ENCODE results near the gene CCSER1.

Gene CCSER1

DNA sequence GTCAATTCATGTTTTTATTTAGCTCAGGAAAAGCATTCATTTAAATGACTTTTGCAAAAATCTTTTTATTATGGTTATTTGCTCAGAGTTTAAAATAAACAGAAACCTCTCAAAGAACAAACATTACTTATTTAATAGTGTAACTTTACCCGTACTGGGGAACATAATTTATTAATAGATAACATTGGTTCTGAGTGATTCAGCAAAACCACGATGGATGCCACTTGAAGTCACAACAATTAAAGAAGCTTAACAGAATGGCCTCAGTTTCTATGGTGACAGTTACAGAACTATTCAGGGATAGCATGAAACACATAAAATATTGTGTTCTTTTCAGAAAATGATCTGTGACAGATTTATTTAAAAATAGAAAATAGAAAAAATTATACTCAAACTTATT is 368.7 kb downstream of the CCSER1 start:
- TF ChIP-seq, protein P1, sequence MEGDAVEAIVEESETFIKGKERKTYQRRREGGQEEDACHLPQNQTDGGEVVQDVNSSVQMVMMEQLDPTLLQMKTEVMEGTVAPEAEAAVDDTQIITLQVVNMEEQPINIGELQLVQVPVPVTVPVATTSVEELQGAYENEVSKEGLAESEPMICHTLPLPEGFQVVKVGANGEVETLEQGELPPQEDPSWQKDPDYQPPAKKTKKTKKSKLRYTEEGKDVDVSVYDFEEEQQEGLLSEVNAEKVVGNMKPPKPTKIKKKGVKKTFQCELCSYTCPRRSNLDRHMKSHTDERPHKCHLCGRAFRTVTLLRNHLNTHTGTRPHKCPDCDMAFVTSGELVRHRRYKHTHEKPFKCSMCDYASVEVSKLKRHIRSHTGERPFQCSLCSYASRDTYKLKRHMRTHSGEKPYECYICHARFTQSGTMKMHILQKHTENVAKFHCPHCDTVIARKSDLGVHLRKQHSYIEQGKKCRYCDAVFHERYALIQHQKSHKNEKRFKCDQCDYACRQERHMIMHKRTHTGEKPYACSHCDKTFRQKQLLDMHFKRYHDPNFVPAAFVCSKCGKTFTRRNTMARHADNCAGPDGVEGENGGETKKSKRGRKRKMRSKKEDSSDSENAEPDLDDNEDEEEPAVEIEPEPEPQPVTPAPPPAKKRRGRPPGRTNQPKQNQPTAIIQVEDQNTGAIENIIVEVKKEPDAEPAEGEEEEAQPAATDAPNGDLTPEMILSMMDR (IDR thresholded peaks at IDR 0.05; ENCODE audit: borderline replicate concordance, control extremely low read depth, extremely low read depth, insufficient read depth, missing control alignments) = no peak
- no peak for DNase-seq (ENCODE audit: low spot score)
- in situ Hi-C loops (cut with MboI; ENCODE audit: low sequenced_read_pairs, unreplicated experiment) = no loop called here

DNA sequence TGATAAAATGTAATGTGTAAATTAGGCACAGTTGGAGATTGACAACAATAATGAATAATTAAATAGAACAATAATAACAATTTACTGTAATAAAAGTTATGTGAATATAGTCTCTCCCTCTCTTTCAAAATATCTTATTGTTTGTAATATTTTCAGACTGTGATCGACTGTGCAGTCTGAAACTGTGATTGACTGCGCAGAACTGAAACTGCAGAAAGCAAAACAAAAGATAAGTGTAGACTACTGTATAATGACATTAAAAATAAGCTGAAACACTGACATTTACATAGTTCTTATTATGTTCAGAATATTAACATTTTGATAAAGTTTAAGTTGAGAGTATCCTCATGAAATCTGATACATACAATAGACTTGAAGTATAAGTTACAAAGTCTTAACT is 371.0 kb downstream of the CCSER1 start:
- in situ Hi-C loops (cut with MboI; ENCODE audit: low sequenced_read_pairs, unreplicated experiment) = no loop called here
- TF ChIP-seq, protein P1 (IDR thresholded peaks at IDR 0.05; ENCODE audit: borderline replicate concordance, control extremely low read depth, extremely low read depth, insufficient read depth, missing control alignments) = no peak
- DNase-seq (ENCODE audit: low spot score) = no peak

DNA sequence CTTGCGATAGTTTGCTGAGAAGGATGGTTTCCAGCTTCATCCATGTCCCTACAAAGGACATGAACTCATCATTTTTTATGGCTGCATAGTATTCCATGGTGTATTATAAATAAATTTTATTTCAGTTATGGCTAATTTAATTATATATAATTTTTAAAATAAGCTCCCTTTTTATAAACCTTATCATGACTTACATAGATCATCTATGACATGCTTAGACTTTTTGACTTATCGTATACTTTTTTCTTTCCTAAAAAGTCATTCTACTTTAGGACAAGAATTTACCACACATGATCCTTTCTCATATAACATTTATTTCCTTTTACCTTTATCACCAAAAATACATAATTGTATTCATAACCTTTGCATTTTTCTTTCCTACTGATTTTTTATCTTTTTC is 376.5 kb downstream of the CCSER1 start:
- DNase-seq (ENCODE audit: low spot score) = no peak
- in situ Hi-C loops (cut with MboI; ENCODE audit: low sequenced_read_pairs, unreplicated experiment) = no loop called here
- TF ChIP-seq, protein P1 (IDR thresholded peaks at IDR 0.05; ENCODE audit: borderline replicate concordance, control extremely low read depth, extremely low read depth, insufficient read depth, missing control alignments) = no peak

DNA sequence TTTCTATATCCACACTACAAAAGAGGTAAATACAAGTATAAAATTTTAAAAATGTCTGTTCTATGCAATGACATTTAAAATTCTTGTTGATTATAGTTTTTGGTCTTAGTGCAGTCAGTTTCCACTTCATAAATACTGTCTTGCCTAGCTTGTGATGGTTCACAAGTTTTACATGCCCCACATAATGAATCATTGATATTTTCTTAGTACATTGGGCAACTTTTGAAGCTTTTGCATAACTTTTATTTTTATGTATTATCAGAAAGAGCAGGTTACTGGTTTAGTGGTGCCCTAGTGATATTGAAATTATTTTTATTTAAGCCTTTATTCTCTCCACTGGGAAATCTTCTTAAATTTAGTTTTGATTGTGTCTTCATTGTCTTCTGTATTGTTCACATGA is 388.0 kb downstream of the CCSER1 start:
- no peak for DNase-seq (ENCODE audit: low spot score)
- TF ChIP-seq, protein P1 (IDR thresholded peaks at IDR 0.05; ENCODE audit: borderline replicate concordance, control extremely low read depth, extremely low read depth, insufficient read depth, missing control alignments) = no peak
- in situ Hi-C loops (cut with MboI; ENCODE audit: low sequenced_read_pairs, unreplicated experiment) = no loop called here

DNA sequence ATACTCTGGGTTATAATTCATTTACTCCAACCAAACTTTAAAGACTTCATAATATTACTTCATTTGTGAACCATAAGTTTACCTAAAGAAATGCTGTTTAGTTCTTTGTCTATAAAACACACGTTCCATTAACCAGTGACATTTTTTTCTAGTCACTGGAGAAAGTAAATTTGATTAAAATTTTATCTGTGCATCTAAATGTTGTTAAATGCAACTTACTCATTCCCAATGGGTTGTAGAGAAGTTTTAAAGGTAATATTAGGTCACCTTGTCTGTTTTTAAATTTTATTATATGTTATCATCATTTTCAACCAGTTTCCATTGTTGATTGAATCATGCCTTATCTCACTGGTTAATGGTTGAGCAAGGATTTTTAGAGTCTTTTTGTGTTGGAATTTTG is 401.4 kb downstream of the CCSER1 start:
- no peak for DNase-seq (ENCODE audit: low spot score)
- in situ Hi-C loops (cut with MboI; ENCODE audit: low sequenced_read_pairs, unreplicated experiment) = no loop called here
- TF ChIP-seq, protein P1 (IDR thresholded peaks at IDR 0.05; ENCODE audit: borderline replicate concordance, control extremely low read depth, extremely low read depth, insufficient read depth, missing control alignments) = no peak

DNA sequence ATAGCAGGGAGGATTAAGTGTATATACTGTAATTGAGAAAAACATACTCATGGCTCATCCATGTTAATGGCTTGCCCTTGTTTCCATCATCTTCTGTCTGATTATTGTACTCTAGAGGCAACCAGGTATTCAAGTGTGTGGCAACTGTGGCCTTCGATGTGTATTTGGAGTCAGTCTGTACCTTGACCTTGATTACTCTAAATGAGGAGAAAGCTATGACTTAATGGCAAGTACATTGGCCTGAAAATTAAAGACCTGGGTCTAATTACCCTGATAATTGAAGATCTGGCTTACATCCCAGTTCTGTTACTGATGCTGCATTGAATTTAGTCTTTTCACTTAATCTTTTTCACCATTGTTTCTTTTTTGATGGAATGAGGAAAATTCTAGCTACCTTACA is 409.2 kb downstream of the CCSER1 start:
- TF ChIP-seq, protein P1 (IDR thresholded peaks at IDR 0.05; ENCODE audit: borderline replicate concordance, control extremely low read depth, extremely low read depth, insufficient read depth, missing control alignments) = no peak
- in situ Hi-C loops (cut with MboI; ENCODE audit: low sequenced_read_pairs, unreplicated experiment) = no loop called here
- DNase-seq (ENCODE audit: low spot score) = no peak

DNA sequence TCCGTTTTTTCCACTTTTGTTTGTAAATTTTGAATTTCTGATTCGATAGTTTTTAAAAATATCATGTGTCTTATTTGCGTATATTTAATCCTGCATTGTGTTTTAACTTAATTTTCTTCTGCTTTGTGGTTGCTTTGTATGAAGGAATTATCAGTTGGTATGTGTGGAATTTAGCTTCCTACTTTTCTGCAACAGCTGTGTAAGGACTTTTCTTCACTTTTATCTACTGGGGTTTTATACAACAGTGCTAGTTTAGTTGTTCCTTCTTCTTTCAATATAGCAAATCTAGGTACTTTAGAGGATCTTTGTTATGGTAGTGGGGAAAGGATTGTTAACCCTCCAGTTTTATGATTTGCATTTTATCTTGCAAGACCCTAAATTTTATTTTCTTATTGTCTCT is 410.3 kb downstream of the CCSER1 start:
- no peak for DNase-seq (ENCODE audit: low spot score)
- in situ Hi-C loops (cut with MboI; ENCODE audit: low sequenced_read_pairs, unreplicated experiment) = no loop called here
- TF ChIP-seq, protein P1 (IDR thresholded peaks at IDR 0.05; ENCODE audit: borderline replicate concordance, control extremely low read depth, extremely low read depth, insufficient read depth, missing control alignments) = no peak

Measured in GM13976 (cell line).